G401 (cell line): ENCODE results near the gene UBE3B. TPM values are rescaled to one million over a fixed set of nuclear protein-coding genes. Genes with fewer than 3 reads are reported as not detected.

Experiments used
- DNase-seq: peaks from one replicate; pipeline ENCODE4 v3.0.0-alpha.2; 2015; ENCODE audit warnings: low spot score
- in situ Hi-C: cut with HindIII; loops from 2 replicates; pipeline ENCODE4 v1.10.0; 2016; ENCODE audit warnings: low sequenced_read_pairs, mixed read lengths
- total RNA-seq: library from RNA; depleted of rRNA; stranded (reverse); fragments of >200 nt; shearing (Covaris generic); gene quantifications from 2 replicates; pipeline ENCODE4 v1.2.3, GENCODE V29; 2014

UBE3B gene
- total RNA-seq, 1 experiment from 2014 or later: 20.3 TPM

DNA sequence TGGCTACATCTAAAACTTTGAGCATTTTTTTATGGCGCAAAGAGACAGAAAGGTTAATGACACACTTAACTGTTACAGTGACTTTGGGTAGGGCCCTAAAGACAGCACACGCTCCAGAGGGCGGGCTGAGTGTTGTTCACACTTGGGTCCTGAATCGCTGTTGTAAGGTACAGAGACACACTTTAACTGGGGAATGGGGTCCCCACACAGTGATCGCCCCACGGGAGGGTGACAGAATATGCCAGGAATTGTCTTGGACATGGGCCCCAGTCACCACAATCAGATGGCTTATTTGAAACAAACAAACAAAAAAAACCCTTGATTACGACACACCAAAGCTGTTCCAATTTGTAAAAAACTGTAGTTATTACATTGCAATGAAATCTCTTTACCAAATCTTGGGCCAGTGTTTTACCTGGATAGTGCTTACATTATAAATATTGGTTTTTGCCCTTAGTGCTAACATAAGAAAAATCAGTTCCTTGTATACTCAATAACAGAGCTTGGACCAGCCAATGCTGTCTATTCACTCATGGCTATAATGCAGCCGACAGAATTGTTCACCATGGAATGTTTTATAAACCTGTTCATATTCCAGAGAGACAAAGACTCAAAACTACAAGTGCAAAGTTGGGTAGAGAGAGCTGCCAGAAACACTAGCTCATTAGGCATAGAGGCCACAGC is 28.6 kb upstream of the UBE3B start:
- in situ Hi-C loops: no loop called here
- no peak for DNase-seq

DNA sequence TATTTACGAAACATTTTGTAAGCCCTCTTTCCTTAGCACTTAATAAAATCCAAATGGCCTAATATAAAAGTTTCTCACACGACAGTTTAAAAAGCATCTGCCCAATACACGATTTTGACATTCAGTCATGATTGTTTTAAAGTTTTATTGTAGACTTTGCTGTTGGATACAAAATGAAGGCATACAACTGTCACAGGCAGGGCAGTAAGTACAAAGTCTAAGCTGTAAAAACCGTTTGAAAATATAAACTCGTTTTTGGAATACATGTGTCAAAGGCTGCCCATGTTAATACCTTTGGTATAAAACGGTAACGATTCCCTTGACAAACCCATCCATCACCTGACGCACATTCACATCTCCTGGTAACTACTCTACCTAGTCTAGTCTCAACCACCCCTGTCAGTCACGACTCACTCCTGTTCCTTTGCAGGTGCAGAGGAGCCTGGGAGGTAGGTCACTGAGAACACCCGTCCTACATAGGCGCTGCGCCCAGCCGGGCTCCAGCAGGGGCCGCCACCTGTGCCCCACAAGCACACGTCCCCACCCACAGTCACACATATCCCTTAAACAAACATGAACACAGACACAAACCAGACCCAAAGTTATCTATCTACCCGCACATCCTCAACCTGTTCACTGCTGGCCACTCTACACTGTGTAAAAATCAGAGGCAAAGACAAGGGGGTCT is 27.4 kb upstream of the UBE3B start:
- no peak for DNase-seq

GRCh38 chr12:109450980-109451379 is 26.5 kb upstream of the UBE3B start:
- in situ Hi-C loops: no loop called here
- no peak for DNase-seq

More for the DNA sequence above, 27.4 kb upstream of the UBE3B start:
- in situ Hi-C loops: no loop called here

GRCh38 chr12:109451400-109451799 is 26.0 kb upstream of the UBE3B start:
- DNase-seq: no peak
- in situ Hi-C loops: no loop called here

DNA sequence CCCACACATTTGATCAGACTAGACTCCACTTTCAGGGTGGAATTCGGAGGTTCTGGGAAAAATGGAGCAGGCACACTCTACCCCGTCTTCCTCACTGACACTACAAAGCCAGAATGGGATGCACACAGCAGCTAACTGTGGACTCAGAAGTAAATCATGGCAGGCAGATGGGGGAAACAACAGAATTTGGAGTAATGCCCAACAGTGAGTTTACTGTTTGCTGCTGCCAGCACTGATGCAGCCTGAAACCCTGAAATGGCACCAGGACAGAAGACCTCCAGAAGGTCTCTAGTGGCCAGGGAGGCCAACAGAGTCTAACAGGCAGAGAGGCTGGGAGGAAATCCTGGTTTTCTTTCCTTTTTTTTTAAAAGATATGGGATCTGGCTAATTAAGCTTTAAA is 24.9 kb upstream of the UBE3B start:
- in situ Hi-C loops: no loop called here

DNA sequence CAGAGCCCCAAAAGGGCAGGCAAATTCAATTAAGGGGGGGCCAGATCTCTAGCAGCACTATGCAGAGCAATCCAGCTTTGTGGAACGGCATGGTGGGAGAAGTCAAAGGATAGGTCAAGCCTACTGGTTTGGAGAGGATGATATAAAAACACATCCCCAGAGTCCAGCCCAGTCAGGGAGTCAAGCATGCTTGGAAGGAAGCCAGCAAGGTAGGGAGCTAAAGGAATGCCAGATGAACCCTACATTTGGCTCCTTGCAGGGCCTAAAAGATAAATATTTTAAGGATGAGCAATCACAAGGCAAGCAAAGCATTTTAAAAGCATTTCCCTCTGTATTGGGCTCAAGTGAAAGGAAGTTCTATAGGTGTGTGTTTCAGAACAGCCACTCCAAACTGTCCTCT is 21.7 kb upstream of the UBE3B start:
- in situ Hi-C loops: no loop called here
- no peak for DNase-seq

More for the DNA sequence above, 24.9 kb upstream of the UBE3B start:
- DNase-seq: peak; percentile 66

- DNase-seq: no peak
- in situ Hi-C loops: no loop called here
Measured at GRCh38 chr12:109458086-109458485, 19.3 kb upstream of the UBE3B start.

- no peak for DNase-seq
- in situ Hi-C loops: no loop called here
Measured at GRCh38 chr12:109458771-109459208, 18.6 kb upstream of the UBE3B start.

DNA sequence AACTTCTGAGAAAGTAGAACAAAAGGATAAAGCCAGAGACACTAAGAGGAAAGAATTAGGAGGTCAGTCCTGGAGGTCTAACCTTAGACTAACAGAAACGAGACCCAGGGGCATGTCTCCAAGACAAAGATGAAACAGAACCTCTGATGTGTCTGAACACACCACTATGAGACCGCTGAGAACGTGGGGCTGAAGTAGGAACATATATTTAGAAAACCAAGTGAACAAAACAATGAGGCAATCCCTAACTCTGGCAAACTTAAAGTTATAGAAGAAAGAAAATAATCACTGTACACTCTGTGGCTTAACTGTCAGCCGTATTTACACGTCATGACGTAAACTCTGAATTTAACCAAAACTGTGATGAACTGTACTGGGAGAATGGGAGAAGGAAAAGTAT is 18.2 kb upstream of the UBE3B start:
- in situ Hi-C loops: no loop called here
- DNase-seq: no peak

DNA sequence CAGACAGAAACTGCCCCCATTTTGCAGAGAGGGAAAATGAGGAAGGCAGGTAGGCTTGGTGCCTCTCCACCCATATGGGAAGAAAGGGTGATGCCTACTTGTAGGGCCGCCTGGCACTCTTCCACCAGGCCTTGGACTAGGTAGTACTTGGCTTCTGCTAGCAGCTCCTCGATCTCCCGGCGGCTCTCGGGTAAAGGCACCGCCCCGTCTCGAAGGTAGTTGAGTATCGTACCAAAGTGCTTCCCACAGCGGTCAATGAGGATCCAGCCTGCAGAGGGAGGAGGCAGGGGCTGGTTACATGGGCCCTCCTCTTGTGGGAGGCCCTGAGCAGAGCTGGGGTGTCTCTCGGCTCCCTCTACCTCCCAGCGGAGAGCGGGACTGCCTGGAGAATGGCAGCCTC is 16.9 kb upstream of the UBE3B start:
- in situ Hi-C loops: no loop called here
- no peak for DNase-seq

GRCh38 chr12:109461049-109461845 is 16.2 kb upstream of the UBE3B start:
- no peak for DNase-seq
- in situ Hi-C loops: no loop called here

GRCh38 chr12:109461846-109462756 is 15.3 kb upstream of the UBE3B start:
- in situ Hi-C loops: no loop called here
- no peak for DNase-seq

DNA sequence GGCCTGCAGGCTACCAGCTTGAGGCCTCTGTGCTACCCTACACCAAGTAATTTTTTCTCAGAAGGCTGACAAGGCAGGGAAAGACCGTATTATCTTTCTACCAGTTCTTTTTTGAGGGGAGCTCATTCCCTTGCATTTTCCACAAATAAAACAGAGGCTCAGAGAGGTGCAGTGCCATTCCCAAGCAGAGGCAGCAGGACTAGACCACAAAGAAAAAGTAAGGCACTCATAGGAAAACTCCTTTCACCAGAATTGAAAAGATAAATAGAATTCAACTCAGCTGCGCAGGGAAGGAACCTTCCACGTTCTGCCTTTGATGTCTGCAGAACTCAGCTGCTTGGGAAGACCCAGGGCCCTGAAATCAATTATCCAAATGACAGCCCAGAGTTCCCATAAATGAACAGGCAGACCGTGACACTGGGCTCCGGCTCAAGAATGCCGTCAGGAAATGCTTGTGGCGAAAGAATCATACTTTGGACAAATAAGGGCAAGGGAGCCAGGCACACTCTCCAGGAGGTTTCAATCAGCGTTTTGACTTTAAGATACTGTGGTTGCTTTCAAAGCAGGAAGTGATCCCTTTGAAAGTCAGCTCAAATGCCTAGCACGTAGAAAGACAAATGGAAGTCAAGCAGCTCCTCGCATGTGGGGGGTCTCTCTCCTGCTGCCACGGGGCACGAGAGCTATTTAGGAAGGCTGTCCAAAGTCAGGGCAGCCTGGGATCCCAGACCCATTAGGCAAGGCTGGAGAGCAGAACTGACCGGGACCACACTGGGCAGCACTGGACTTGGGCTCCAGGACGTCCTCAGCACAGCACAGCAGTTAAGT is 14.4 kb upstream of the UBE3B start:
- in situ Hi-C loops: no loop called here
- no peak for DNase-seq

GRCh38 chr12:109463756-109464155 is 13.7 kb upstream of the UBE3B start:
- in situ Hi-C loops: no loop called here

DNA sequence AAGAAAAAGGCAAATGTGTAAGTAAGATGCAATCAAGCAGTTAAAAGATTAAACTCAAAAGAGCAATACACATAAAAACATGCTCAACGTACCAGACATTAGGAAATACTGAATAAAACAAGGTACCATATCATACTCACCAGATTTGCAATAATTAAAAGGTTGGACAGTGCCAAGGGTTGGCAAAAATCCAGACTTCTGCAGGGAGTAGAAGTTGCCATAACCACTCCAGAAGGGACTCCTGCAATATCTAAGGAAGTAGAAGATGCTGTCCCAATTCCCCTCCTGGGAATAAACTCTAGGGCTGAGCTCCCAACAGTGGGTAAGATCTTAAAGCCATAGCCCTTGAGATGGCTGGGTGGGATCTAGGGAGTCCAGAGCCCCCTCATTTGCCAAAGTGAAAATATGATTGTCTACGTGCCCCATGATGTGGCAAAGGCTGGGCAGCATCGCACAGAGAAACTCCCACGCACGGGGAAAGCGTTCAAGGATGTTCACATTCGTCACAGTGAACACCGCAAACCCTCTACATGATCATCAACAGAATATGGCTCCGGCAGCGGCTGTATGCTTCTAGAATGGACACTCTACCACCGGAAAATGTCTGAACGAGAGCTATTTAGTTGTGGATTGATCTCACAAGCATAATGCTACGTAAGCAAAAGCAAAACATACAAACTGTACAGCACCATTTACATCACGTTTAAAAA is 12.6 kb upstream of the UBE3B start:
- in situ Hi-C loops: no loop called here
- no peak for DNase-seq

More at GRCh38 chr12:109463756-109464155, 13.7 kb upstream of the UBE3B start:
- no peak for DNase-seq

DNA sequence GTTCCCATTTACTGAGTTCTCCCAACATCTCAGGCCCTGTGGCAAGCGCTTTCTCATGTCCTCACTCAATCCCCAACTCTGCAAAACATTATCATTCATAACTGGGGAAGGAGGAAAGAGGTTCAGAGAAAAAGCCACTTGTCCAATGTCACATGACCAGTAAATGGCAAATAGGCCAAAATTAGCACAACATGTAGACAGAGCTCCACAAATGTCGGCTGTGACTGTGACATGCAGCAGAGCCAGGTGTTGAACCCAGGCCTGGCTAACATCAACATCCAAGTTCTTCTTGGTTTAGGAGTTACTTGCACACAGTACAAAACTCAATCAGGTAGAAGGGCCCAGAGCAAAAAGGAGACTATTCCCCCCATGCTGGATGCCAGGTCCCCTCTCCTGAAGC is 11.1 kb upstream of the UBE3B start:
- in situ Hi-C loops: no loop called here
- no peak for DNase-seq

DNA sequence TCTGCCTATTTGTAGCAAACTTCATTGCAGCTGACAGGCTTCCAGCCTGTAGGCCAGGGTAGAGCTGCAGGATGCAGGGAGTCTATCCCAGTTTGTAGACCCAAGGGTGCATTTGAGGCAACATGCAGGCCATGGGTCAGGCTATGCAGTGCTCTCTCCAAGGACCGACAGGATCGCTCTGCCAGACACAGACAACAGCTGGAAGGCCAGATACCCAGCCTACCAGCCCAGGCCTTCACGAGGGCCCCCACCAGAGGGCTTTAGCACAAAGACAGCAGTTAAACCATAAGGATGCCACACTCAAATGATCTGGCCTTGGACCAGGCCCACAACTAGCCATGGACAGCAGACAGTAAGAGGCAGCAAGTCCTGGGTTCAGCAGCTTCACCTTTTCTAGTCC is 10.6 kb upstream of the UBE3B start:
- in situ Hi-C loops: no loop called here
- no peak for DNase-seq
